Neutrophil (primary cell): ENCODE results near the gene AADACL3.
"Not testable (repeated sequence)": the region's sequence is repeated elsewhere in the genome, so short reads cannot be mapped to it uniquely, and the experiment has no call there.

ENCODE experiments used
- H3K27ac ChIP-seq: fragments of 200-600 bp; sonication (generic); 2 replicates; pipeline ENCODE4 v1.5.1; 2016; ENCODE audit warnings: mild to moderate bottlenecking, moderate library complexity
- H3K27me3 ChIP-seq: fragments of 200-600 bp; sonication (generic); 2 replicates; pipeline ENCODE4 v1.6.0; 2016; ENCODE audit warnings: mild to moderate bottlenecking
- H3K36me3 ChIP-seq: fragments of 200-600 bp; sonication (generic); 2 replicates; pipeline ENCODE4 v1.5.1; 2017
- H3K4me1 ChIP-seq, 2 experiments: fragments of 200-600 bp in 1 of 2; sonication (generic) in 1 of 2; 1 replicate in 1 of 2; 2 replicates in 1 of 2; pipeline versions ENCODE4 v1.5.1 to v1.6.1; 2013 to 2016; ENCODE audit warnings: low read depth in 1 of 2, low read length in 1 of 2, mild to moderate bottlenecking in 1 of 2, moderate library complexity in 1 of 2; ENCODE audit not compliant: control insufficient read depth in 1 of 2, insufficient read depth in 1 of 2
- H3K4me3 ChIP-seq, 2 experiments: fragments of 200-600 bp in 1 of 2; sonication (generic) in 1 of 2; 1 replicate in 1 of 2; 2 replicates in 1 of 2; pipeline ENCODE4 v1.5.1; 2013 to 2016; ENCODE audit warnings: low read depth in 1 of 2, low read length in 1 of 2, mild to moderate bottlenecking in 1 of 2, moderate library complexity in 1 of 2
- H3K9me3 ChIP-seq: fragments of 200-600 bp; sonication (generic); 2 replicates; pipeline ENCODE4 v1.5.1; 2016
- CTCF ChIP-seq: fragments of 200-600 bp; sonication (generic); IDR thresholded peaks from 2 replicates; pipeline ENCODE4 v1.5.1; 2016; ENCODE audit warnings: antibody characterized with exemption

The AADACL3 gene

GRCh38 chr1:12715896-12716437, at the start of gene AADACL3:
Gene AADACL3, plus strand, starts transcription at chr1:12716110. Its CDS starts 67 bp downstream, at chr1:12716177.
- Histone ChIP-seq H3K36me3 (no peaks in the 10 kb centered on the region), H3K4me3 (no peak within 1 kb of the TSS), H3K27ac (peak within 1 kb of the TSS; percentile 76), H3K9me3 (no peaks in the 10 kb centered on the region), H3K4me1 (peaks cover 70 to 72% of the 10 kb centered on the region in 2 experiments), H3K27me3 (no peaks in the 10 kb centered on the region)
- TF ChIP-seq CTCF, result no peak

- Histone ChIP-seq H3K36me3 (no peaks in the 10 kb centered on the region), H3K4me1 (no peaks in the 10 kb centered on the region), H3K9me3 (no peaks in the 10 kb centered on the region), H3K27ac (no peak overlapping the region), H3K27me3 (peaks cover 8% of the 10 kb centered on the region), H3K4me3 (no peak overlapping the region)
- TF ChIP-seq CTCF, result no peak
These were observed 49.7 kb upstream of the AADACL3 start for GRCh38 chr1:12666141-12666735.

- H3K36me3 ChIP-seq, result no peaks in the 10 kb centered on the region
- no peak for TF ChIP-seq CTCF
- no peak overlapping the region for H3K27ac ChIP-seq
- peaks cover 11% of the 10 kb centered on the region for H3K27me3 ChIP-seq
- no peaks in the 10 kb centered on the region for H3K4me1 ChIP-seq
- no peaks in the 10 kb centered on the region for H3K9me3 ChIP-seq
- no peak overlapping the region for H3K4me3 ChIP-seq
These were observed 46.3 kb upstream of the AADACL3 start for GRCh38 chr1:12669529-12670068.

- Histone ChIP-seq H3K9me3 (no peaks in the 10 kb centered on the region), H3K36me3 (no peaks in the 10 kb centered on the region), H3K4me1 (no peaks in the 10 kb centered on the region), H3K27me3 (peaks cover 11% of the 10 kb centered on the region), H3K4me3 (no peak overlapping the region), H3K27ac (no peak overlapping the region)
- TF ChIP-seq CTCF, result no peak
These were observed 41.6 kb upstream of the AADACL3 start for GRCh38 chr1:12674358-12674757.

- not testable (repeated sequence) for H3K27ac ChIP-seq, H3K9me3 ChIP-seq, H3K27me3 ChIP-seq, H3K4me3 ChIP-seq, H3K36me3 ChIP-seq, H3K4me1 ChIP-seq
These were observed 39.8 kb upstream of the AADACL3 start for GRCh38 chr1:12676122-12676521.

GRCh38 chr1:12677565-12677964, 38.3 kb upstream of the AADACL3 start:
- H3K9me3 ChIP-seq, result no peaks in the 10 kb centered on the region
- no peak overlapping the region for H3K27ac ChIP-seq
- no peak overlapping the region for H3K4me3 ChIP-seq
- no peaks in the 10 kb centered on the region for H3K27me3 ChIP-seq
- TF ChIP-seq CTCF, result no peak
- H3K36me3 ChIP-seq, result no peaks in the 10 kb centered on the region
- no peaks in the 10 kb centered on the region for H3K4me1 ChIP-seq
